HG03196 (cell line): Measurements from ENCODE around the gene HNRNPH3.

Source experiments
- ATAC-seq: cut with Tn5 transposase; IDR thresholded peaks from one replicate; pipeline ENCODE4 v1.9.1; 2021; ENCODE audit not compliant: unreplicated experiment

The HNRNPH3 gene

DNA sequence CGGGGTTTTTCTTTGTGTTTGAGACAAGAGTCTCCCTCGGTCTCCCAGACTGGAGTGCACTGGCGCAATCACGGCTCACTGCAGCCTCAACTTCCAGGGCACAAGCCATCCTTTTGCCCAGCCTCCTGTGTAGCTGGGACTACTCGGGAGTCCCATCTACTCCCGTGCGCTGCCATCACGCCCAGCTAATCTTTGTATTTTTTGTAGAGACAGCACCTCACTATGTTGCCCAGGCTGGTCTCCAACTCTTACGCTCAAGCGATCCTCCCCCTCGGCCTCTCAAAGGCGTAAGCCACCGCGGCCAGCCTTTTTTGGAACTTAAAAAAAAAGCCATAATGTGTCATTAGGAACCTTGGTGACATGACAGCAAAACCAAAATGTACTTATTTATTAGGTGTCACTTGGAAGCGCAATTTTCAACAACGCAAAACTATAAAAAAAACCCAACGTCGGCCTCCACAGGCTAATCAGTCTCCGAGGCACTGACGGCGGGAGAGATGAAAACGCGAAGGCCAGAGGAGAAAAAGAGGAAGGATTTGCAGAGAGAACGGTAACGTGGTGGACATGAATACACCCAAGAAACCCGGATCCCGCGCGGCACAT, 911 bp upstream of the HNRNPH3 start:
- ATAC-seq = no peak

DNA sequence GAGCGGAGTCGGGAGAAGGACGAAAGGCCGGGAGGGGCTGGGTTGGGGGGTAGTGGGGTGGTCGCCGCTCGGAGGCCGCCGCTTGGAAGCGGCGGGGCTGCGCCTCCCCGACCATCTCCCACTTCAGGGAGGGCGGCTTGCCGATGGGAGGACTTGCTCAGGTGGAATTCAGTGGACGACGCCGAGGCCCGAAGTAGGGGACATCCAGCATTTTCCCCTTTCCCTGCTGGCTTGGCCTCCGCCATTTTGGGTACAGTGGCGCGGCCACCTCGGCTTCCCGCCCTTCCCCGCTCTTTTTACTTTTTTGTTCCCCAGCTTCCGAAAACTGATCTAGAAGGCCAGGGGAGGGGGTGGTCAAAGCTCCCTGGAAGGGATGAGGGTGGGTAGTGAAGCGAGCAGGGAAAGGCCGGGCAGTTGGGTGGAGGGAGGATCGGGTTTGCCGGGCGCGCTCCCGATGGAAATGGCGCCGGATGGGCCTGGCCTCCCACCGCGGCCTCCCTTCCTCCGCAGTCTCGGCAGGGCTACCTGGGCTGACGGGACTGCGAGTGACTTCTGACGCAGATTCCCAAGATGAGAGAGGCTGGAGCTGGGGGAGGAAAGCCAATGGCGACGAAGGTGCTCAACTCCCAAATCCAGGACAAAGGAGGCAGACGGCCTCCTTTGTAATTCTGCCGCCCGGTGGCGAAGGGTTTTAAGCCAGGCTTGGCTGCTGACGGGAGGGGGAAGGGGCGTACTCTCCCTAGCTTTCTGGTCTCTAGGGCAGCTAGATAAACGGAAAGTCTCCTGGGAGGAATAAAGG, 594 bp downstream of the HNRNPH3 start, which contains the start of gene PBLD:
Gene PBLD, minus strand, starts transcription at position 670 of the 799 bp plus-strand sequence. CDS start 26,084 bp downstream, outside the sequence.
- ATAC-seq = peak; percentile 27

DNA sequence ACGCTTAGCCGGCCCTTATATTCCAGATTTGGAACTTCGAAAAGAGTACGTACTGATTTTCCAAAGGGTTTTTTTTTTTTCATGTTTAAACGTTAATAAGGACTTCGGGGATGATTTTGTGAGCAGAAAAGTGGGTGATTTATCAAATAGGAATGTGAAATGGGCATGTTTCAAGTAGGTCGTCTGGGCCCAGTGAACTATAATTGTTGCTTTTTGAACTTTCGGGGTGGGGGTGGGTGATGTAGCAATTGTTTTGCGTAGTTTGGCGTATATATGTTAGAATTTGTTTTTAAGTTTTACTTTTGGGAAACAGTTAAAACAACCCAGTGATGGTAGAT, 1.2 kb downstream of the HNRNPH3 start:
- ATAC-seq = no peak

DNA sequence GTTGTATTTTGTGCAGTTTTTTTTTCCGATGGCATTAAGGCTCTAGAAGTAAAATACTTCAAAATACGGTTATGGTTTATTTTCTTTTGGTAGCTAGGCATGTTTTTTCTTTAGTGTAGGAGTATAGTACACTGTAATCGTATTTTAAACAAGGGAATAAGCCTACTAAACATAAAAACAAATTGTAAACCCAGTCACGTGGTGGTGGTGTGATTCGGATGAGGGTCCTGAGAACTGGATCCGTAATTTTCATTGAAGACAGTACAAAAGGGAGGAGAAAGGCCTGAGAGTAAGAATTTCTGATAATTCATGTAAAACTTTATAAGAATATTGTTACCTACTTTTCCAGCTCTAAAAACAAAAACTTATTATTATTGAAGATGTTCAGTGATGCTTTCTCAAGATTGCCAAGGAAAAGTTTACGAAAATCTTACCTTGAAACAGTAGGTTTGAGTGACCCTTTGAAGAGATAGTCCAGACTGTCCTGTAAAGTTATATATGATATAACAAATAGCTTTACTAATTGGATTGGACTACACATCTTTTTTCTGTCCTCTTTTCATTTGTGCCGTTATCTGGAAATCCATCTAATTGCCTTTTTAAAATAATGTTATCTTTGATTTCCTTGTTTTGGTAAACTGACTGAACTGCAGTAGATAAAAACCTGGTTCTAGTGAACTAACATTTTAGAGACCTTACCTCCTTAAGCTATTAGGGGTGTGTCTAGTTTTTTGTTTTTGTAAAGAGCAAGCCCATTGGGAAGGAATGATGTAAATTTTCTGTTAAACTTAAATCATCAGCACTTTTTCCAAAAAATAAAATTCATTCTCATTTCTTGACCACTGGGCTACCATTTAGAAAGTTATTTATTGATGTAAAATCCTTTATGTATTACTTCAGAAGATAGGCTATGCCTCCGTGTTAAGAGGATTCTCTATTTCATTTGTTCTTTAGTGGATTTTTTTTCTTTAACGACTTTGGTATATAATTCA, 1.9 kb downstream of the HNRNPH3 start:
- ATAC-seq = no peak

DNA sequence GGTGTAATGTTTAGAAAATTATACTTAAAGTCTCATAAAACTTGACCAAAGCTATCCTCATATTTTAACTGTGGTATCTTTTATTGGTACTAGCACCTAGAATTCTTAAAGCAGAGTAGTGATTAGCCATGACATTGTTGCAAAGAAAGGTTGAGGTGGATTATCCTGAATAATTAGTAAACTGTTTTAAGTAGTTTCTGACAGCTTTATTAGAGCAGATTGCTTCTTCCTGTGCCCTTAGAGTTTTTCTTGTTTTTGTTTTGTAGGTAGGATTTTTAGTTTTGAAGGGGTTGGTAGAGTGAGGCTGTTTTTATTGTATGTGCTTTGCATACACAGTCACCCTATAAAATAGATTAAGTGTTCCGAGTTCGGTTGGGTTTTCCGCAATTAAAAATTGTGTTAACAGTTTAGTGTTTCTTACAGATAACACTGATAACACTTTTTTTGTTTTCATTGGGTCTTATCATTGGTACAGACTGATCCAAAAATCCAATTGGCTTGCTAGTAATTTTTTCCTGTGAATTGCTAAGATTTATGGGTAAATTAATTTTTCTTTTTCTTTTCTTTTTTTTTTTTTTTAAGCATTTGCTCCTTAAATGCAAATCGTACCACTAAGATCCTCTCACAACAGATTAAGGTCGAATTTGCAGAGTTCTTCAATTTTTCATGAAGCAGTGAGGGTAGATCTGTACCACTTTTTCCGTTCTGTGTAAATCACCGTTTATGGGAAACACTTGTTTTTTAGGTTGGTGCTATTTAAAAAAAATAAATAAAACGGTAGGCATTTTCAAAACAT, 3.0 kb downstream of the HNRNPH3 start:
- ATAC-seq = no peak

DNA sequence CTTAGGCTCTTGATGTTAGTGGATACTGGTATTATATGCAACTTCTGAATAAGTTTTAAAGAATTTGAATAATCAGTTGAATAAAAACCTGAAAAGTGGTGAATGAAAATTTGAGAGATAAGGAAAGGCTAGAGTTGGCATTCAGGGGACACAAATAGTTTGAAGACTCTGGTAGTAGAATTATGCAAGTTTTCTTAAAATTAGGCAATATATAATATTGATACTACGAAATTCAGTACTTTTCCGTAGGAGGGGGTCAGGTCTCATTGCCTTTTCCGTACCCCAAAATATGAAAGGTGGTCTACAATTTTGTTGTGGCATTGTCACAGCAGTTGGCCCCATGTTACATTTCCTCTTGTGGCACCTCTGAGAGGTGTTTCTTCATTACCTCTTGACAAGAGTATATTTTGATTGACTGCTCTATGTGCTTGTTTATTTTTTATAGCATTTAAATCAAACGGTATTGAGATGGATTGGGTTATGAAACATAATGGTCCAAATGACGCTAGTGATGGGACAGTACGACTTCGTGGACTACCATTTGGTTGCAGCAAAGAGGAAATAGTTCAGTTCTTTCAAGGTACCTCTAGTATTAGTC, 5.0 kb downstream of the HNRNPH3 start:
- no peak for ATAC-seq

DNA sequence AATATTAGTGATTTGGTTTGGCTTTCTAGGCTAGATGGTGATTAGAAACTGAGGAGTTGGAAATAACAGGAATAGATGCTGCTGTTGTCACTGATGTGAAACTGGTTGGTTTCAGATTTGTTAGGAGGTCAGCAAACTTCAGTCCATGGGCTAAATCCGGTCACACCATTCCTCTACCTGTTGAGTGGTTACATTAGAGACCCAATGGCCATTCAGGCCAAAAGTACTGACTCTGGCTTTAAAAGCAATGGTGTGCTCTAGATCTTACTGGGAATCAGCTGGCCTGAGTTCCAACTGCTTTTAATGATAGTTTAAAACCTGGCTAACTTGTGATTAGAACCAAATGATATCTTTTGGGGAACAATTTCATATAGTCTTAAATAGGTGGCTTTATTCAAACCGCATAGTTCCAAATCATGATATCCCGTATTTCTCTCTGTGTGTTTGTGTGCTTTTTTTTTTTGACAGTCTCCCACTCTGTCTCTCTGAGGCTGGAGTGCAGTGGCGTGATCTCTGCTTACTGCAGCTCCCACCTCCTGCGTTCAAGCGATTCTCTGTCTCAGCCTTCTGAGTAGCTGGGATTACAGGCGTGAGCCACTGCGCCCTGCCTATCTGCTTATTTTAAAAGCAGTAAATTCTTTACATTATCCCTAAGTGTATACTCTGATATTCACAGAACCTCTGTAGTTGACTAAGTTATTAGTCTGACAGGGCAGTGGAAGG, 8.7 kb downstream of the HNRNPH3 start:
- no peak for ATAC-seq

DNA sequence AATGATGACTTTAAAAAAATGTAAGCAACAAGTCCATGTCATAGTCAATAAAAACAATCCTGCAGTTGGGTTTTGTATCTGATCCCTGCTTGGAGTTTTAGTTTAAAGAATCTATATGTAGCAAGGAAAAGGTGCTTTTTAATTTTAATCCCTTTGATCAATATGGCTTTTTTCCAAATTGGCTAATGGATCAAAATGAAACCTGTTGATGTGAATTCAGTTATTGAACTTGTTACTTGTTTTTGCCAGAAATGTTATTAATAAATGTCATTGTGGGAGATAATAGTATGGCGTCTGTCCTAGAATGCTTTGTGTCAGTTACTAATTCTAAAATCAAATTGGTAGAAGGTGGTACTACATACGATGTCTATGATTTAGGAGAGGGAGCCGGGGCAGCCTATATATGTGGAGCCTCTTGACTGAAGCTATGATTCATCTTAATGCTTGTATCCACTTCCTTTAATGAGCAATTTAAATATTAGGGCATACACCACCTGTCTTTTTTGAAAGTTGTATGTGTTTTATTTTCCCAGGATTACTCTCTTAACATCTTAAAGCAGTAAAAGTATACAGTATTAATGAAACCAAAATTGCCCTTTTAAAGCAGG, 11.1 kb downstream of the HNRNPH3 start:
- no peak for ATAC-seq

DNA sequence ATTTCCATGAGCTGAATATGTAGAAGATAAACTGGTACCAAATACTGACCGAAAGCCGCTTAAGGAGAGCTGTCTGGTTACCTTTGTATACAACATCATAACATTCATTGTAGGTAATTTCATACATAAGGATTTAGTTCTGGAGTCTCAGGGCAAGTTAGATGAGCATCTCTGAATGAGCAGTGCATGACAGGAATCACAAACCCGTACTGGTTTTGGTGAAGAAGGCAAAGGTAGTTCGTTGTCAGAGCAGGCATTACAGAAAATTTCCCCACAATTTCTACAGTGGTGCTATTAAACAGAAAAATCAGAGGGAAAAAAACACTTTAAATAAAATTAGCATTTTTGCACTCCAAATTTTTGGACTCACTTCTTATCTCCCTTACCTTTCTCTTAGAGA, 13.8 kb downstream of the HNRNPH3 start:
- ATAC-seq = no peak

DNA sequence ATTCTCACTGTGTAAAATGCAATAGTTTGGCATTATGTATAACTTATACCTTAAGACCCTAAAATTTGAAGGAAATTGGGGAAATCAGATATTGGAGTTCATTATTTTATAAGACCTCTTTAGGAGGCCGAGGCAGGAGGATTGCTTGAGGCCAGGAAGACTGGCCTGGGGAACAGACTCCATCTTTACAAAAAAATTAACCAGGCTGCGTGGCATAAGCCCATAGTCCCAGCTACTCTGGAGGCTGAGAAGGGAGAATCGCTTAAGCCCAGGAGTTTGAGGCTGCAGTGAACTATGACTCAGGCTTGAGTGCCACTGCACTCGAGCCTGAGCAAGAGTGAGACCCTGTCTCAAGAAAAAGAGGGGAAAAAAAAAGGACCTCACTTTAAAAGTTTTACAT, 14.9 kb downstream of the HNRNPH3 start:
- no peak for ATAC-seq

DNA sequence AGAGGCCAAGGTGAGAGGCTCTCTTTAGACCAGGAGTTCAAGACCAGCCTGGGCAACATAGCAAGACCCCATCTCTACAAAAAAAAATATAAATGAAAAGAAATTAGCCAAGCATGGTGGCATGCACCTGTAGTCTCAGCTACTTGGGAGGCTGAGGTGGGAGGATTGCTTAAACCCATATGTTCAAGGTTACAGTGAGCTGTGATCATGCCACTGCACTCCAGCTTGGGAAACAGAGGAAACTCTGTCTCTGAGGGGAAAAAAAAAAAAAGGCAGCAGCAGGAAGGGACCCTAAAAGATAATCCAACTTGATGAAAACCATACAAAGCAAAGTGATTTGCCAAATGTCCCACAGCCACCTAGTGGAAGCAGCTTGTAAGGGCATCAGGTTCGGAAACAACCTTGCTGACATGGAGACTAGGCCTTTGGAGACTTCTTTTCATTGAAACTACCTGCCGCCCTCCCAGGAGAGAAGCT, 16.4 kb downstream of the HNRNPH3 start:
- peak; percentile 50 for ATAC-seq

DNA sequence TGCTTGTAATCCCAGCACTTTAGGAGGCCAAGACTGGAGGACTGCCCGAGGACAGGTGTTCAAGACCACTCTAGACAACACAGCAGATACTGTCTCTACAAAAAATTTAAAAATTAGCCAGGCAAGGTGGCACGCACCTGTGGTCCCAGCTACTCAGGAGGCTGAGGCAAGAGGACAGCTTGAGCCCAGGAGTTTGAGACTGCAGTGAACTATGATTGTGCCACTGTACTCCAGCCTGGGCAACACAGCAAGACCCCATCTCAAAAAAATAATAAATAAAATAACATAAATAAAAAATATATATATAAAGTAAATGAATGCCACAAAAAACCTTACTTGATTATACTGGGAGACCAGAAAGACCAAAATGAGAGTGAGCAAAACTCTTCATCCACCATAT, 21.7 kb downstream of the HNRNPH3 start:
- ATAC-seq = no peak

DNA sequence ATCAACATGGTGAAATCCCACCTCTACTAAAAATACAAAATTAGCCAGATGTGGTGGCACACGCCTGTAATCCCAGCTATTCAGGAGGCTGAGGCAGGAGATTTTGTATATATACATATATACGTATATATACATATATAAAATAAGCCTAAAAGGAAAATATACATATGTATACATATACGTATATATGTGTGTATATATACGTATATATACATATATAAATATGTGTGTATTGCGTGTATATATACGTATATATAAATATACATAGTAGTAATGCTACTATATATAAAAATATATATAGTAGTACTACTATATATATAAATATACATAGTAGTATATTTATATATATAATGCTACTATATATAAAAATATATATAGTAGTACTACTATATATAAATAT, 27.3 kb downstream of the HNRNPH3 start:
- ATAC-seq = no peak

DNA sequence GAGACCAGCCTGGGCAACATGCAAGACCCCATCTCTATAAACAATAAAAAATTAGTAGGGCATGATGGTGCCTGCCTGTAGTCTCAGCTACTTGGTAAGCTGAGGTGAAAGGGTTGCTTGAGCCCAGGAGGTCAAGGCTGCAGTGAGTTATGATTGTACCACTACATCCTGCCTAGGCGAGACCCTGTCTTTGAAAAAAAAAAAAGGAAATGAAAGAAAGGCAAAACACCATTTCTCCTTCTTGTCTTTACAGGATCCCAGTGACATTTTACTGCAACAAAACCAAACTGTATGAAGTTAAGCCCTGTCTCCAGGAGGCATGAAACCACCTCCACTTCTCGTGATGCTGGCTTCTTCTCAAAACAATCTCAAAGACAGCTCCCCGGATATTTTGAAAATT, 30.7 kb downstream of the HNRNPH3 start:
- no peak for ATAC-seq

DNA sequence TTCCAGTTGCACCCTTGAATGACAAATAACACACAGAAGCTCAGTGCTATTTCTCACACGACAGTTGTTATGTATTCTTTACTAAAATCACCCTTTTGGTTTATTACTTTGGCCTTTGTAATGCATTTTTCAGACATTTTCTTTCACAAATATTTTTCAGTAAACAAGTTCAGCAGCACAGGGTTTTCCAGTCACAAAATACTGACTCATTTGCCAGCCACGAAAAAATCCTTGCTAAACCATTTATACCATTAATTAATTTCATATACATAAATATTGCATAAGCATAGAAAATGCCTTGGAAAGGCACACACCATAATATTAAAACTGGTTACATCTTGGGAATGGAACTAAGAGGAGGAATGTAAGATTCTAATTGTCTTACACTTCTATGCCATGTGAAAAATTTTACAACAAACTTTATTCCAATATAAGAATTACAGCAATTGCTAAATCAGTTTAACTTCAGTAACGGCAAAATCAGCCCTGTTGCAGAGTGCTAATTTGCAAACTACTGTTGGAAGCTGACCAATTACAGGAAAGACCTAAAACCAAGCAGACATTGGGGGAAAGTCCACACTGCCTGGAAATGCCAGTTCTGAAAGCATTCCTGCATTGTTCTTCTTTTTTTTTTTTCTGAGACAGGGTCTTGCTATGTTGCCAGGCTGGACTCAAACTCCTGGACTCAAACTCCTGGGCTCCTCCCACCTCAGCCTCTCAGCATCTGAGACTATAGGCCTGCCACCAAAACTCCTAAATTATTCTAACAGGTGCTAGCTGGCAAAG, 32.4 kb downstream of the HNRNPH3 start:
- no peak for ATAC-seq

DNA sequence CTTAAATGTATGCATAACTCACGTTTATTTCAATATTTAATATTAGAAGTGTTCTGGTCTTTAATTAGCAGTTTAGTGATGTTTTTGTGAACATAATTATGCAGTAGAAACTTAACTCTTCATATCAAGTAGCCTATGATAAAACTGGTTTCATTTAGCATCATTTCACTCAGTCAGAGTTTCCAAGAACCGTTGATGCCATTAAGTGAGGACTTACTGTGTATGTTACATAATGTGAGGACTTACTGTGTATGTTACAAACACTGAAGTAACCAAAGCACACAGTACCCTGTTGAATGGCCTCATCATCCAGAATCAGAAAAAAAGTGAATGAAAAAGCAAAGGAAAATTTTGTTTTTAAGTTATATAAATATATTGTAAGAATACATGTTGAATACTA, 33.7 kb downstream of the HNRNPH3 start:
- ATAC-seq = no peak

DNA sequence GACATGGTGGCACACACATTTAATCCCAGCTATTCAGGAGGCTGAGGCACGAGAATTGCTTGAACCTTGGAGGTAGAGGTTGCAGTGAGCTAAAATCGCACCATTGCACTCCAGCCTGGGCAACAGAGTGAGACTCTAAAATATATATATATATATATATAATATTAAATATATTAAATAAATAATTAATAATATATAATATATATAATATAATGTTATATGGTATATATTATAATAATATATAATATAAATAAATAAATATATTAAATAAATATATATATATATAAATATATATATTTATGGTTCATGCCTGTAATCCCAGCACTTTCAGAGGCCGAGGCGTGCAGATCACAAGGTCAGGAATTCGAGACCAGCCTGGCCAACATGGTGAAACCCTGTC, 34.7 kb downstream of the HNRNPH3 start:
- no peak for ATAC-seq

DNA sequence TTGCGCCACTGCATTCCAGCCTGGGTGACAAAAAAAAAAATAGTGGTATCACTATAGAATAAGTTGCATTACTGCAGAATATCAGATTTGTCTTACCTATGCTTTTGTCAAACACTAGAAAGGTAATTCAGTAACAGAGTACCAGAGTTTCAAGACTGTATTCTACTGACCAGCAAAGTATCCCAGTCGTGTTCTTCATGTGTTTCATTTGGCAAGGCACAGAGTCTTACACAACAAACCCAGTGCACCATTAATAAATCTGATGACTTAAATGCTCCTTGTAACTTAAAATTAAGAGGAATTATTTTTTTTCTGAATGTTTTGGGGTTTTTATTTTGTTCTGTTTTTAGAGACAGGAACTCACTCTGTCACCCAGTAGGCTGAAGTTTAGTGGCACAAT, 35.3 kb downstream of the HNRNPH3 start:
- ATAC-seq = no peak
